CD14-positive monocyte (primary cell): ENCODE results near the gene MRO. TPM values are rescaled to one million over a fixed set of nuclear protein-coding genes. Genes with fewer than 3 reads are reported as not detected.

Source experiments
- DNase-seq, 3 donors: peaks; one replicate each; pipeline ENCODE4 v3.0.0-alpha.2; 2011 to 2022
- H2AFZ ChIP-seq: 2 replicates; pipeline ENCODE4 v1.6.0; 2012; ENCODE audit warnings: mild to moderate bottlenecking, low read depth, low read length, inconsistent platforms; ENCODE audit not compliant: insufficient read depth, poor library complexity, severe bottlenecking
- H3K27ac ChIP-seq, 2 donors: 1 replicate in 1 of 2; 2 replicates in 1 of 2; pipeline ENCODE4 v1.5.1; 2012 to 2013; ENCODE audit warnings: low read length in 2 of 2, control low read depth in 1 of 2, inconsistent platforms in 1 of 2, low read depth in 1 of 2, mild to moderate bottlenecking in 1 of 2
- H3K27me3 ChIP-seq, 2 donors: one replicate each; pipeline versions ENCODE4 v1.6.0 to v1.6.1; 2011 to 2013; ENCODE audit warnings: low read length in 2 of 2; ENCODE audit not compliant: control insufficient read depth in 2 of 2, insufficient read depth in 2 of 2
- H3K36me3 ChIP-seq, 2 donors: replicated peaks in 1 of 2; 1 replicate in 1 of 2; 2 replicates in 1 of 2; pipeline versions ENCODE4 v1.5.1 to v1.6.1; 2012 to 2013; ENCODE audit warnings: low read length in 2 of 2, control low read depth in 1 of 2, inconsistent platforms in 1 of 2, mild to moderate bottlenecking in 1 of 2; ENCODE audit not compliant: insufficient read depth in 2 of 2, control insufficient read depth in 1 of 2
- H3K4me1 ChIP-seq, 2 donors: 1 replicate in 1 of 2; 2 replicates in 1 of 2; pipeline versions ENCODE4 v1.5.1 to v1.6.1; 2012 to 2013; ENCODE audit warnings: low read length in 2 of 2, control low read depth in 1 of 2, inconsistent platforms in 1 of 2, mild to moderate bottlenecking in 1 of 2, moderate library complexity in 1 of 2; ENCODE audit not compliant: insufficient read depth in 2 of 2, control insufficient read depth in 1 of 2
- H3K4me2 ChIP-seq: replicated peaks from 2 replicates; pipeline ENCODE3; 2012; ENCODE audit warnings: low read length, moderate library complexity, mild to moderate bottlenecking; ENCODE audit not compliant: poor library complexity, severe bottlenecking; ENCODE audit errors: extremely low read depth
- H3K4me3 ChIP-seq, 3 experiments: fragments of 200-600 bp in 1 of 3; sonication (generic) in 1 of 3; replicated peaks in 1 of 3; 1 replicate in 2 of 3; 2 replicates in 1 of 3; pipeline ENCODE4 v1.5.1; 2011 to 2013; ENCODE audit warnings: low read length in 3 of 3, mild to moderate bottlenecking in 3 of 3, control low read depth in 2 of 3, low read depth in 2 of 3, inconsistent platforms in 1 of 3, moderate library complexity in 1 of 3
- H3K79me2 ChIP-seq: 2 replicates; pipeline ENCODE4 v1.6.0; 2012; ENCODE audit warnings: mild to moderate bottlenecking, control low read depth, inconsistent platforms, low read length, moderate library complexity; ENCODE audit not compliant: insufficient read depth
- H3K9ac ChIP-seq: 2 replicates; pipeline ENCODE4 v1.6.0; 2017; ENCODE audit warnings: low read length, mild to moderate bottlenecking; ENCODE audit not compliant: insufficient read depth, poor library complexity, severe bottlenecking
- H3K9me3 ChIP-seq, 2 donors: replicated peaks in 1 of 2; 1 replicate in 1 of 2; 2 replicates in 1 of 2; pipeline versions ENCODE4 v1.5.1 to v1.6.1; 2012 to 2013; ENCODE audit warnings: low read length in 2 of 2, control low read depth in 1 of 2; ENCODE audit not compliant: control insufficient read depth in 1 of 2, insufficient read depth in 1 of 2
- H4K20me1 ChIP-seq: 2 replicates; pipeline ENCODE4 v1.6.0; 2012; ENCODE audit warnings: mild to moderate bottlenecking, low read length, control low read depth, moderate library complexity; ENCODE audit not compliant: insufficient read depth
- H3K27ac Mint-ChIP-seq, 7 donors: one replicate each; pipeline ENCODE4 v1.8.0; 2020; ENCODE audit warnings: mild to moderate bottlenecking in 7 of 7, mixed read lengths in 7 of 7, moderate library complexity in 6 of 7, inconsistent platforms in 2 of 7
- H3K27me3 Mint-ChIP-seq, 3 donors: one replicate each; pipeline ENCODE4 v1.8.0; 2021 to 2022; ENCODE audit warnings: low read depth in 3 of 3, mild to moderate bottlenecking in 3 of 3, mixed read lengths in 3 of 3, moderate library complexity in 3 of 3, inconsistent platforms in 1 of 3
- H3K36me3 Mint-ChIP-seq, 2 donors: one replicate each; pipeline ENCODE4 v1.8.0; 2020; ENCODE audit warnings: mixed read lengths in 2 of 2, inconsistent platforms in 1 of 2, mild to moderate bottlenecking in 1 of 2
- H3K4me1 Mint-ChIP-seq: one replicate; pipeline ENCODE4 v1.8.0; 2020; ENCODE audit warnings: mild to moderate bottlenecking, mixed read lengths
- H3K4me3 Mint-ChIP-seq, 2 donors: one replicate each; pipeline ENCODE4 v1.8.0; 2020; ENCODE audit warnings: mild to moderate bottlenecking in 2 of 2, mixed read lengths in 2 of 2, moderate library complexity in 1 of 2
- H3K9me3 Mint-ChIP-seq, 7 donors: one replicate each; pipeline ENCODE4 v1.8.0; 2020 to 2022; ENCODE audit warnings: mixed read lengths in 7 of 7, mild to moderate bottlenecking in 6 of 7, moderate library complexity in 6 of 7, inconsistent platforms in 2 of 7
- WGBS: methylation state at CpG from one replicate; pipeline ENCODE4 v1.1.5; 2013; ENCODE audit warnings: missing lambda C conversion rate; ENCODE audit not compliant: insufficient coverage; 5-methylcytosine and 5-hydroxymethylcytosine counted together
- intact Hi-C, 2 donors: fragments of 100-400 bp; cut with micrococcal nuclease; formaldehyde crosslinking; loops; one replicate each; pipeline versions ENCODE4 v1.15.0 to v1.15.1; 2023
- polyA plus RNA-seq, 3 donors: library from polyadenylated mRNA; depleted of rRNA in 1 of 3; unstranded in 2 of 3; stranded (reverse) in 1 of 3; fragments of 300-500 nt in 2 of 3; fragments of >200 nt in 1 of 3; fragmentation: Illumina TruSeq in 2 of 3; gene quantifications; 1 replicate in 2 of 3; 2 replicates in 1 of 3; pipeline ENCODE4 v1.2.3, GENCODE V29; 2012 to 2021
- TF ChIP-seq, protein P1 (sequence below): fragments of 200-600 bp; IDR thresholded peaks from one replicate; pipeline ENCODE4 v1.8.0; 2022; ENCODE audit warnings: antibody characterized with exemption, mild to moderate bottlenecking

Gene MRO
- polyA plus RNA-seq, 3 donors: 0.01 TPM; not detected in 2

GRCh38 chr18:50796495-50796894 is 23.3 kb downstream of the MRO start:
- no peak for DNase-seq
- no peak overlapping the region for H3K4me2 ChIP-seq
- H3K79me2 ChIP-seq: no peaks in the 10 kb centered on the region
- no peak overlapping the region for H3K27ac ChIP-seq
- no peak overlapping the region for H3K4me3 ChIP-seq
- H2AFZ ChIP-seq: no peak overlapping the region
- intact Hi-C loops: no loop called here
- no peaks in the 10 kb centered on the region for H4K20me1 ChIP-seq
- no peak overlapping the region for H3K9ac ChIP-seq
- no peaks in the 10 kb centered on the region for H3K4me1 ChIP-seq
- H3K4me3 Mint-ChIP-seq: peak overlapping the region in 1 of 2 donors; percentile 40
- no peak overlapping the region for H3K27ac Mint-ChIP-seq
- H3K27me3 Mint-ChIP-seq: peaks cover 15 to 20% (median 19%) of the 10 kb centered on the region in 3 donors
- H3K9me3 ChIP-seq: no peaks in the 10 kb centered on the region
- TF ChIP-seq, protein P1, sequence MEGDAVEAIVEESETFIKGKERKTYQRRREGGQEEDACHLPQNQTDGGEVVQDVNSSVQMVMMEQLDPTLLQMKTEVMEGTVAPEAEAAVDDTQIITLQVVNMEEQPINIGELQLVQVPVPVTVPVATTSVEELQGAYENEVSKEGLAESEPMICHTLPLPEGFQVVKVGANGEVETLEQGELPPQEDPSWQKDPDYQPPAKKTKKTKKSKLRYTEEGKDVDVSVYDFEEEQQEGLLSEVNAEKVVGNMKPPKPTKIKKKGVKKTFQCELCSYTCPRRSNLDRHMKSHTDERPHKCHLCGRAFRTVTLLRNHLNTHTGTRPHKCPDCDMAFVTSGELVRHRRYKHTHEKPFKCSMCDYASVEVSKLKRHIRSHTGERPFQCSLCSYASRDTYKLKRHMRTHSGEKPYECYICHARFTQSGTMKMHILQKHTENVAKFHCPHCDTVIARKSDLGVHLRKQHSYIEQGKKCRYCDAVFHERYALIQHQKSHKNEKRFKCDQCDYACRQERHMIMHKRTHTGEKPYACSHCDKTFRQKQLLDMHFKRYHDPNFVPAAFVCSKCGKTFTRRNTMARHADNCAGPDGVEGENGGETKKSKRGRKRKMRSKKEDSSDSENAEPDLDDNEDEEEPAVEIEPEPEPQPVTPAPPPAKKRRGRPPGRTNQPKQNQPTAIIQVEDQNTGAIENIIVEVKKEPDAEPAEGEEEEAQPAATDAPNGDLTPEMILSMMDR: no peak
- H3K36me3 Mint-ChIP-seq: no peaks in the 10 kb centered on the region
- H3K27me3 ChIP-seq: peaks cover 13 to 15% of the 10 kb centered on the region in 2 donors
- H3K4me1 Mint-ChIP-seq: no peaks in the 10 kb centered on the region
- 88% methylated on average over 1 of the region's 2 CpGs for WGBS
- no peaks in the 10 kb centered on the region for H3K36me3 ChIP-seq
- peaks cover 0 to 3% (median 0%) of the 10 kb centered on the region in 7 donors for H3K9me3 Mint-ChIP-seq

DNA sequence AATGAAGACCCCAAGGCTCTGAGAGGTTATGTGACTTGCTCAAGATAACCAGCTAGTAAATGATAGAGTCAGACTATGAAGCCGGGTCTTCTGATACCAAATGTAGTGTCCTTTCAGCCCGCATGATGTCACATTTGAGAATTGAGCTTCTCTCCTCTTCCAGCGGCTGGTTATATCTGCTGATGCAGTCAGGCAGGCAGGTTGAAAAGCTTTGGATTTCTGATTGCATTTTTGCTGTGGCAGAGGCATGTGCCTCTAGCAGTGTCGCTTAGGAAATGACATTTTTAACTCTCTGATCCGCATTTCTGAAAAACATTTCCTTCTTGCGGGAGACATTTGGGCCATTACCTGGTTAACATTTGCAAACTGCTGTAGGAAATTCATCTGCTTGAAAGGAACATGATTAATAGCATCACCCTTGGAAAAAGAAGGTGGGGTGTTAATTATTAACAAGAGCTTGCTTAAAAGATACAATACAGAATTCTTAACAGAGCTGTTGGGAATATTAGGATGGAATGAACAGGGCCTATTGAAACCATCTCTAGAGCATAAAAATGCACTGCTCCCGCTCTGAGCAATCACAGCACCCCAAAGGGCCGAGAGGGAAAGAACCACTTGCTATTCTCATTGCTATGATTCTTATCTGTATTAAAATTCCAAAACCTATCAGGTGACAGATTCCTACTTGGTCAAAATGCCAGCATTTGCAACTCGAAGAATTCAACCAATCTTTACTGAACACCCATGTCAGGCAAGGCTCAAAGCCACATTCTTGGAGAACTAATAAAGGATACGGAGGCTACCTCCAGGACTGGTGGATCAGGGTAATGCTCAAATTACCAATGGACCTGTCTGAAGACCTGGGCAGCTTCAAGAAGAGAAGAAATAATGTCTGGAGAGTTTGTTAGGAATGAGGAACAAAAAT is 25.9 kb downstream of the MRO start:
- intact Hi-C loops: no loop called here
- H3K4me1 ChIP-seq: no peaks in the 10 kb centered on the region
- 96% methylated on average over 4 of the region's 10 CpGs for WGBS
- H3K27me3 Mint-ChIP-seq: peaks cover 14 to 17% (median 16%) of the 10 kb centered on the region in 3 donors
- H3K36me3 Mint-ChIP-seq: no peaks in the 10 kb centered on the region
- no peak for DNase-seq
- H3K9me3 ChIP-seq: no peaks in the 10 kb centered on the region
- TF ChIP-seq, protein P1: no peak
- no peak overlapping the region for H3K27ac ChIP-seq
- no peak overlapping the region for H3K4me3 ChIP-seq
- no peaks in the 10 kb centered on the region for H3K79me2 ChIP-seq
- H2AFZ ChIP-seq: no peak overlapping the region
- no peak overlapping the region for H3K9ac ChIP-seq
- H3K4me2 ChIP-seq: no peak overlapping the region
- no peaks in the 10 kb centered on the region for H3K36me3 ChIP-seq
- no peak overlapping the region for H3K4me3 Mint-ChIP-seq
- H3K27me3 ChIP-seq: peaks cover 9 to 15% of the 10 kb centered on the region in 2 donors
- no peaks in the 10 kb centered on the region for H3K4me1 Mint-ChIP-seq
- no peaks in the 10 kb centered on the region for H4K20me1 ChIP-seq
- no peak overlapping the region for H3K27ac Mint-ChIP-seq
- H3K9me3 Mint-ChIP-seq: peaks cover 0 to 2% (median 0%) of the 10 kb centered on the region in 7 donors
